ENCODE measurements around the gene SNX33.
"Not testable (repeated sequence)": the region's sequence is repeated elsewhere in the genome, so short reads cannot be mapped to it uniquely, and the experiment has no call there.

The SNX33 gene

GRCh38 chr15:75694241-75695182, 46.8 kb downstream of the SNX33 start:
- peak; percentile 80 for DNase-seq
- in situ Hi-C loops (cut with HindIII; ENCODE audit: low pct_ligation_motif_present, low pct_unique_long_range_greater_than_20kb, low sequenced_read_pairs) = no loop called here

- in situ Hi-C loops (cut with HindIII; ENCODE audit: low pct_ligation_motif_present, low pct_unique_long_range_greater_than_20kb, low sequenced_read_pairs) = no loop called here
- no peak for DNase-seq
Observed at GRCh38 chr15:75695220-75695619, 47.5 kb downstream of the SNX33 start.

- in situ Hi-C loops (cut with HindIII; ENCODE audit: low pct_ligation_motif_present, low pct_unique_long_range_greater_than_20kb, low sequenced_read_pairs) = no loop called here
- no peak for DNase-seq
Observed at GRCh38 chr15:75695634-75696310, 48.1 kb downstream of the SNX33 start.

- DNase-seq = no peak
- in situ Hi-C loops (cut with HindIII; ENCODE audit: low pct_ligation_motif_present, low pct_unique_long_range_greater_than_20kb, low sequenced_read_pairs) = no loop called here
Observed at GRCh38 chr15:75696311-75696720, 48.6 kb downstream of the SNX33 start.

- in situ Hi-C loops (cut with HindIII; ENCODE audit: low pct_ligation_motif_present, low pct_unique_long_range_greater_than_20kb, low sequenced_read_pairs) = no loop called here
- DNase-seq = no peak
Observed at GRCh38 chr15:75696854-75697259, 49.1 kb downstream of the SNX33 start.

GRCh38 chr15:75697523-75697922, 49.8 kb downstream of the SNX33 start:
- in situ Hi-C loops (cut with HindIII; ENCODE audit: low pct_ligation_motif_present, low pct_unique_long_range_greater_than_20kb, low sequenced_read_pairs) = no loop called here
- DNase-seq = no peak

- in situ Hi-C loops (cut with HindIII; ENCODE audit: low pct_ligation_motif_present, low pct_unique_long_range_greater_than_20kb, low sequenced_read_pairs); DNase-seq: not testable (repeated sequence)
Observed at GRCh38 chr15:75697974-75698747, 50.4 kb downstream of the SNX33 start.

- in situ Hi-C loops (cut with HindIII; ENCODE audit: low pct_ligation_motif_present, low pct_unique_long_range_greater_than_20kb, low sequenced_read_pairs); DNase-seq: not testable (repeated sequence)
Observed at GRCh38 chr15:75699517-75699916, 51.8 kb downstream of the SNX33 start.

GRCh38 chr15:75699961-75700874, 52.5 kb downstream of the SNX33 start:
- in situ Hi-C loops (cut with HindIII; ENCODE audit: low pct_ligation_motif_present, low pct_unique_long_range_greater_than_20kb, low sequenced_read_pairs); DNase-seq: not testable (repeated sequence)

- DNase-seq; in situ Hi-C loops (cut with HindIII; ENCODE audit: low pct_ligation_motif_present, low pct_unique_long_range_greater_than_20kb, low sequenced_read_pairs): not testable (repeated sequence)
Observed at GRCh38 chr15:75701071-75702003, 53.6 kb downstream of the SNX33 start.

- DNase-seq = no peak
- in situ Hi-C loops (cut with HindIII; ENCODE audit: low pct_ligation_motif_present, low pct_unique_long_range_greater_than_20kb, low sequenced_read_pairs) = no loop called here
Observed at GRCh38 chr15:75702436-75702835, 54.7 kb downstream of the SNX33 start.

GRCh38 chr15:75703440-75704262, 55.9 kb downstream of the SNX33 start:
- DNase-seq; in situ Hi-C loops (cut with HindIII; ENCODE audit: low pct_ligation_motif_present, low pct_unique_long_range_greater_than_20kb, low sequenced_read_pairs): not testable (repeated sequence)

- no peak for DNase-seq
- in situ Hi-C loops (cut with HindIII; ENCODE audit: low pct_ligation_motif_present, low pct_unique_long_range_greater_than_20kb, low sequenced_read_pairs) = no loop called here
Observed at GRCh38 chr15:75704263-75704615, 56.5 kb downstream of the SNX33 start.

GRCh38 chr15:75704618-75705017, 56.9 kb downstream of the SNX33 start:
- DNase-seq = no peak
- in situ Hi-C loops (cut with HindIII; ENCODE audit: low pct_ligation_motif_present, low pct_unique_long_range_greater_than_20kb, low sequenced_read_pairs) = no loop called here

- DNase-seq; in situ Hi-C loops (cut with HindIII; ENCODE audit: low pct_ligation_motif_present, low pct_unique_long_range_greater_than_20kb, low sequenced_read_pairs): not testable (repeated sequence)
Observed at GRCh38 chr15:75705375-75705774, 57.7 kb downstream of the SNX33 start.
